ENCODE data around the gene INPP5E.

GRCh38 chr9:136454026-136454796, 14.6 kb upstream of the INPP5E start:
- no peak for TF ChIP-seq POLR2A (IDR thresholded peaks at IDR 0.05)
- TF ChIP-seq CTCF (IDR thresholded peaks at IDR 0.05), result no peak

Measured in right lobe of liver (tissue), 4 donors.